ENCODE results near the gene MAP3K3. TPM values are rescaled to one million over a fixed set of nuclear protein-coding genes. Genes with fewer than 3 reads are reported as not detected.

The MAP3K3 gene
- polyA plus RNA-seq, 2 of the 4 experiments (the other 2 are of a cell fraction), result 10.8 to 11.2 TPM

DNA sequence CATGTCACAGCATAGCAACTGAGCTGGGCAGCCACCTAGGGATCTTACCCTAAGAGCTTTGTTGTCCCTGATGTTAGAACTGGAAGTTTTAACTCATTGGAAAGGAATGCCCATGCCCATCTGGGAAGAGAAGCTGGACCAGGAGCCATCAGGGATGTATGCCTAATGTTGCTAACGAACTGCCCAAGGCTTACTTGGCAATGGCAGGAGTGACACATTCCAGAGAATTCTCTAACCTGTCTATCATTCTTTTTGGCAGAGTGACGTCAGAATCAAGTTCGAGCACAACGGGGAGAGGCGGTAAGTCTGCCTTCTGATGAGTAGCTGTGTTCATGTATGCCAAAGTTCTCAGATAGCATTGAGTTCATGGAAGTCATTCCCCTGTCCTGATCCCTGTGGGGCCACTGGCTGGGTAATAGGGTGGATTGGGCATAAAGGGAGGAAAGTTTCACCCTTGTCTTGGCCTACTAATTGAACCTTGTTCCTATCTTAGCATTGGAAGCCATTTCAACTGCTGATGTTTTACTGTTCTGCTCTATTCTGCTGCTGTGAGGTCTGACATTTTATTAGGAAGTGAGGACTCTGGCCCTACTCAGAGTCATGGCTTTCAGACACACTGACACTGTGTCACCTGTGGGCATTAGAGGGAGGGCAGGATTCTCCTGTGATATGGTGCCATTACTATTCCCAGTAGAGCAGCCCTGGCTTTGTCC, 23.7 kb downstream of the MAP3K3 start:
- Histone ChIP-seq H3K4me1 (no peaks in the 10 kb centered on the region), H3K9me3 (no peaks in the 10 kb centered on the region), H3K4me2 (no peak overlapping the region), H3K4me3 (no peak overlapping the region), H3K27ac (no peak overlapping the region)
- 93% methylated on average over 5 of the region's 5 CpGs for WGBS (ENCODE audit: missing lambda C conversion rate)
- TF ChIP-seq NR3C1 (IDR thresholded peaks at IDR 0.05), result no peak
- TF ChIP-seq POLR2A (IDR thresholded peaks at IDR 0.05; ENCODE audit: low read length), result no peak
- no peak for TF ChIP-seq MAZ (IDR thresholded peaks at IDR 0.05; ENCODE audit: borderline replicate concordance, low read depth, low read length)
- no peak for TF ChIP-seq ESRRA (IDR thresholded peaks at IDR 0.05; ENCODE audit: borderline replicate concordance, low read length)
- no peak for TF ChIP-seq CBX8 (IDR thresholded peaks at IDR 0.05)
- TF ChIP-seq PHF8 (IDR thresholded peaks at IDR 0.05; ENCODE audit: borderline replicate concordance, low read depth), result no peak
- TF ChIP-seq GATA3 (IDR thresholded peaks at IDR 0.05; ENCODE audit: borderline replicate concordance), result no peak
- TF ChIP-seq, protein P1, sequence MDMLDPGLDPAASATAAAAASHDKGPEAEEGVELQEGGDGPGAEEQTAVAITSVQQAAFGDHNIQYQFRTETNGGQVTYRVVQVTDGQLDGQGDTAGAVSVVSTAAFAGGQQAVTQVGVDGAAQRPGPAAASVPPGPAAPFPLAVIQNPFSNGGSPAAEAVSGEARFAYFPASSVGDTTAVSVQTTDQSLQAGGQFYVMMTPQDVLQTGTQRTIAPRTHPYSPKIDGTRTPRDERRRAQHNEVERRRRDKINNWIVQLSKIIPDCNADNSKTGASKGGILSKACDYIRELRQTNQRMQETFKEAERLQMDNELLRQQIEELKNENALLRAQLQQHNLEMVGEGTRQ (IDR thresholded peaks at IDR 0.05), result no peak
- TF ChIP-seq KDM1A (IDR thresholded peaks at IDR 0.05; ENCODE audit: low read depth), result no peak
- no peak for TF ChIP-seq POLR2AphosphoS2 (conservative IDR thresholded peaks at IDR 0.05; ENCODE audit: low read length)
- TF ChIP-seq HOXB5 (CRISPR knock-in tag; IDR thresholded peaks at IDR 0.05), result no peak
- TF ChIP-seq NPAS2 (CRISPR knock-in tag; IDR thresholded peaks at IDR 0.05; ENCODE audit: borderline replicate concordance), result no peak
- TF ChIP-seq, protein P2, sequence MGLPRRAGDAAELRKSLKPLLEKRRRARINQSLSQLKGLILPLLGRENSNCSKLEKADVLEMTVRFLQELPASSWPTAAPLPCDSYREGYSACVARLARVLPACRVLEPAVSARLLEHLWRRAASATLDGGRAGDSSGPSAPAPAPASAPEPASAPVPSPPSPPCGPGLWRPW (IDR thresholded peaks at IDR 0.05), result no peak
- no peak for TF ChIP-seq RAD21 (conservative IDR thresholded peaks at IDR 0.05 in 1 of 2, IDR thresholded peaks at IDR 0.05 in 1 of 2)
- POLR2A ChIA-PET, result no interaction called here
- no peak for ATAC-seq
- DNase-seq (ENCODE audit: low read depth in 1 of 2, low spot score in 1 of 2), result no peak
- CTCF ChIA-PET, result interaction anchor here (0.7 to 1.9 kb wide), 5 partner anchors 13 to 55 kb away, joined by 3 to 4 read pairs (median 3); no protein-coding TSS in a partner anchor
- FAIRE-seq, result no peak

DNA sequence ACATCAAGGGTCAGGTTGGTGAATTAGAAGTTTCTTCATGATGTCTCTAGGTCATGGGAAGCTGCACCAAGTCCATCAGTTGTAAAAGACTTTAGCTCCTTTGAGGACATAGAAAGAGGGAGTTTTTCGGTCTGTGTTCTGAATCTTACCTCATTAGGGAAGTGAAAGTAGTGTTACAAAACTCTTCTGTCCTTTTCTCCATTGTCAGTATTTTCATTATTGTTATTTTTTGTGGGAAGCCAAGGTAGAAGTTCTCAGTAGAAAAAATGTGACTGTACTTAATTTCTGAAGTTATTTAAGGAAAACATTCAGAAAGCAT, 24.2 kb downstream of the MAP3K3 start:
- 89% methylated on average over 1 of the region's 1 CpG for WGBS (ENCODE audit: missing lambda C conversion rate)
- TF ChIP-seq, protein P3, sequence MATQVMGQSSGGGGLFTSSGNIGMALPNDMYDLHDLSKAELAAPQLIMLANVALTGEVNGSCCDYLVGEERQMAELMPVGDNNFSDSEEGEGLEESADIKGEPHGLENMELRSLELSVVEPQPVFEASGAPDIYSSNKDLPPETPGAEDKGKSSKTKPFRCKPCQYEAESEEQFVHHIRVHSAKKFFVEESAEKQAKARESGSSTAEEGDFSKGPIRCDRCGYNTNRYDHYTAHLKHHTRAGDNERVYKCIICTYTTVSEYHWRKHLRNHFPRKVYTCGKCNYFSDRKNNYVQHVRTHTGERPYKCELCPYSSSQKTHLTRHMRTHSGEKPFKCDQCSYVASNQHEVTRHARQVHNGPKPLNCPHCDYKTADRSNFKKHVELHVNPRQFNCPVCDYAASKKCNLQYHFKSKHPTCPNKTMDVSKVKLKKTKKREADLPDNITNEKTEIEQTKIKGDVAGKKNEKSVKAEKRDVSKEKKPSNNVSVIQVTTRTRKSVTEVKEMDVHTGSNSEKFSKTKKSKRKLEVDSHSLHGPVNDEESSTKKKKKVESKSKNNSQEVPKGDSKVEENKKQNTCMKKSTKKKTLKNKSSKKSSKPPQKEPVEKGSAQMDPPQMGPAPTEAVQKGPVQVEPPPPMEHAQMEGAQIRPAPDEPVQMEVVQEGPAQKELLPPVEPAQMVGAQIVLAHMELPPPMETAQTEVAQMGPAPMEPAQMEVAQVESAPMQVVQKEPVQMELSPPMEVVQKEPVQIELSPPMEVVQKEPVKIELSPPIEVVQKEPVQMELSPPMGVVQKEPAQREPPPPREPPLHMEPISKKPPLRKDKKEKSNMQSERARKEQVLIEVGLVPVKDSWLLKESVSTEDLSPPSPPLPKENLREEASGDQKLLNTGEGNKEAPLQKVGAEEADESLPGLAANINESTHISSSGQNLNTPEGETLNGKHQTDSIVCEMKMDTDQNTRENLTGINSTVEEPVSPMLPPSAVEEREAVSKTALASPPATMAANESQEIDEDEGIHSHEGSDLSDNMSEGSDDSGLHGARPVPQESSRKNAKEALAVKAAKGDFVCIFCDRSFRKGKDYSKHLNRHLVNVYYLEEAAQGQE (IDR thresholded peaks at IDR 0.05), result no peak
- TF ChIP-seq CBX8 (IDR thresholded peaks at IDR 0.05), result no peak
- no peak for TF ChIP-seq CEBPB (IDR thresholded peaks at IDR 0.05)
- no peak for TF ChIP-seq TP53 (CRISPR knock-in tag; IDR thresholded peaks at IDR 0.05)
- TF ChIP-seq ESRRA (IDR thresholded peaks at IDR 0.05; ENCODE audit: borderline replicate concordance, low read length), result no peak
- no peak for TF ChIP-seq FOSL2 (IDR thresholded peaks at IDR 0.05)
- no peak for TF ChIP-seq FOSL2 (CRISPR knock-in tag; IDR thresholded peaks at IDR 0.05)
- TF ChIP-seq, protein P4, sequence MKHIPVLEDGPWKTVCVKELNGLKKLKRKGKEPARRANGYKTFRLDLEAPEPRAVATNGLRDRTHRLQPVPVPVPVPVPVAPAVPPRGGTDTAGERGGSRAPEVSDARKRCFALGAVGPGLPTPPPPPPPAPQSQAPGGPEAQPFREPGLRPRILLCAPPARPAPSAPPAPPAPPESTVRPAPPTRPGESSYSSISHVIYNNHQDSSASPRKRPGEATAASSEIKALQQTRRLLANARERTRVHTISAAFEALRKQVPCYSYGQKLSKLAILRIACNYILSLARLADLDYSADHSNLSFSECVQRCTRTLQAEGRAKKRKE (CRISPR knock-in tag; IDR thresholded peaks at IDR 0.05; ENCODE audit: low read depth), result no peak
- no peak for TF ChIP-seq HOXB13 (CRISPR knock-in tag; IDR thresholded peaks at IDR 0.05; ENCODE audit: low read depth)
- no peak for TF ChIP-seq CBX2 (IDR thresholded peaks at IDR 0.05; ENCODE audit: borderline replicate concordance, low read depth)
- no peak for TF ChIP-seq TFCP2L1 (CRISPR knock-in tag; IDR thresholded peaks at IDR 0.05)
- no peak for TF ChIP-seq ZFP36 (IDR thresholded peaks at IDR 0.05; ENCODE audit: borderline replicate concordance, partially characterized antibody)
- TF ChIP-seq RAD21 (conservative IDR thresholded peaks at IDR 0.05 in 1 of 2, IDR thresholded peaks at IDR 0.05 in 1 of 2), result no peak
- TF ChIP-seq NR3C1 (IDR thresholded peaks at IDR 0.05), result no peak
- TF ChIP-seq, protein P5, sequence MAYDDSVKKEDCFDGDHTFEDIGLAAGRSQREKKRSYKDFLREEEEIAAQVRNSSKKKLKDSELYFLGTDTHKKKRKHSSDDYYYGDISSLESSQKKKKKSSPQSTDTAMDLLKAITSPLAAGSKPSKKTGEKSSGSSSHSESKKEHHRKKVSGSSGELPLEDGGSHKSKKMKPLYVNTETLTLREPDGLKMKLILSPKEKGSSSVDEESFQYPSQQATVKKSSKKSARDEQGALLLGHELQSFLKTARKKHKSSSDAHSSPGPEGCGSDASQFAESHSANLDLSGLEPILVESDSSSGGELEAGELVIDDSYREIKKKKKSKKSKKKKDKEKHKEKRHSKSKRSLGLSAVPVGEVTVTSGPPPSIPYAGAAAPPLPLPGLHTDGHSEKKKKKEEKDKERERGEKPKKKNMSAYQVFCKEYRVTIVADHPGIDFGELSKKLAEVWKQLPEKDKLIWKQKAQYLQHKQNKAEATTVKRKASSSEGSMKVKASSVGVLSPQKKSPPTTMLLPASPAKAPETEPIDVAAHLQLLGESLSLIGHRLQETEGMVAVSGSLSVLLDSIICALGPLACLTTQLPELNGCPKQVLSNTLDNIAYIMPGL (CRISPR knock-in tag; IDR thresholded peaks at IDR 0.05; ENCODE audit: borderline replicate concordance), result no peak
- TF ChIP-seq, protein P6, sequence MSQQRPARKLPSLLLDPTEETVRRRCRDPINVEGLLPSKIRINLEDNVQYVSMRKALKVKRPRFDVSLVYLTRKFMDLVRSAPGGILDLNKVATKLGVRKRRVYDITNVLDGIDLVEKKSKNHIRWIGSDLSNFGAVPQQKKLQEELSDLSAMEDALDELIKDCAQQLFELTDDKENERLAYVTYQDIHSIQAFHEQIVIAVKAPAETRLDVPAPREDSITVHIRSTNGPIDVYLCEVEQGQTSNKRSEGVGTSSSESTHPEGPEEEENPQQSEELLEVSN (IDR thresholded peaks at IDR 0.05; ENCODE audit: borderline replicate concordance, low read depth), result no peak
- TF ChIP-seq RARB (CRISPR knock-in tag; IDR thresholded peaks at IDR 0.05), result no peak
- no peak for TF ChIP-seq POLR2A (IDR thresholded peaks at IDR 0.05; ENCODE audit: low read length)
- TF ChIP-seq, protein P7, sequence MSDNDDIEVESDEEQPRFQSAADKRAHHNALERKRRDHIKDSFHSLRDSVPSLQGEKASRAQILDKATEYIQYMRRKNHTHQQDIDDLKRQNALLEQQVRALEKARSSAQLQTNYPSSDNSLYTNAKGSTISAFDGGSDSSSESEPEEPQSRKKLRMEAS (IDR thresholded peaks at IDR 0.05), result no peak
- TF ChIP-seq BHLHE40 (IDR thresholded peaks at IDR 0.05; ENCODE audit: low read depth, low read length), result no peak
- TF ChIP-seq, protein P2 (IDR thresholded peaks at IDR 0.05), result no peak
- no peak overlapping the region for H3K4me2 ChIP-seq
- CTCF ChIA-PET, result interaction anchor here (1.2 to 1.9 kb wide), 3 partner anchors 13 to 56 kb away, joined by 3 to 5 read pairs (median 4); no protein-coding TSS in a partner anchor
- H3K4me1 ChIP-seq, result no peaks in the 10 kb centered on the region
- ATAC-seq (no peak), DNase-seq (ENCODE audit: low read depth in 1 of 2, low spot score in 1 of 2) (no peak), FAIRE-seq (no peak)
- H3K4me3 ChIP-seq, result no peak overlapping the region
- no peak overlapping the region for H3K27ac ChIP-seq
- POLR2A ChIA-PET, result no interaction called here
- H3K9me3 ChIP-seq, result no peaks in the 10 kb centered on the region

All from A549 (cell line).